IMR-90 (cell line): Measurements from ENCODE around the gene SAMD15. TPM values are rescaled to one million over a fixed set of nuclear protein-coding genes. Genes with fewer than 3 reads are reported as not detected.

Experiments
- ATAC-seq: fragments of 200-7000 bp; cut with Tn5 transposase; 2 replicates; pipeline ENCODE4 v1.9.1; 2020; ENCODE audit warnings: low read depth, mild to moderate bottlenecking, moderate library complexity
- BruUV-seq: library from RNA; stranded (reverse); fragments of 400-500 nt; replicated peaks from 2 replicates; lab custom pipeline; 2021; lab: Mats Ljungman, UMichigan
- CTCF ChIA-PET: fragments of 300-600 bp; formaldehyde crosslinking; extraction: SDS; loops from one replicate; lab custom pipeline; 2021; ENCODE audit warnings: antibody characterized with exemption; lab: Yijun Ruan, JAX
- POLR2A ChIA-PET: fragments of 300-600 bp; sonication (Branson Sonifier 250); formaldehyde crosslinking; loops from one replicate; lab custom pipeline; 2022; ENCODE audit warnings: antibody characterized with exemption; ENCODE audit not compliant: unreplicated experiment; lab: Charles Lee
- DNase-seq: peaks from one replicate; pipeline ENCODE4 v3.0.0; 2013
- H2AFZ ChIP-seq: replicated peaks from 2 replicates; pipeline ENCODE3; 2013; ENCODE audit warnings: low read length, mild to moderate bottlenecking; ENCODE audit not compliant: poor library complexity
- H2AK5ac ChIP-seq: 2 replicates; pipeline ENCODE4 v1.6.1; 2013; ENCODE audit warnings: low read depth, low read length, inconsistent platforms
- H2AK9ac ChIP-seq: replicated peaks from 2 replicates; pipeline ENCODE3; 2013; ENCODE audit warnings: mild to moderate bottlenecking, low read depth, low read length, moderate library complexity; ENCODE audit not compliant: poor library complexity
- H2BK120ac ChIP-seq: 2 replicates; pipeline ENCODE4 v1.6.1; 2013; ENCODE audit warnings: low read depth, low read length, inconsistent platforms
- H2BK15ac ChIP-seq: 3 replicates; pipeline ENCODE4 v1.6.1; 2013; ENCODE audit warnings: low read depth, low read length, inconsistent platforms
- H2BK20ac ChIP-seq: 2 replicates; pipeline ENCODE4 v1.6.1; 2013; ENCODE audit warnings: low read depth, mild to moderate bottlenecking, inconsistent platforms, low read length, moderate library complexity
- H2BK5ac ChIP-seq: 2 replicates; pipeline ENCODE4 v1.6.1; 2013; ENCODE audit warnings: mild to moderate bottlenecking, low read depth, low read length, inconsistent platforms; ENCODE audit not compliant: poor library complexity, severe bottlenecking
- H3K14ac ChIP-seq: replicated peaks from 2 replicates; pipeline ENCODE4 v1.6.1; 2013; ENCODE audit warnings: low read depth, low read length, inconsistent platforms
- H3K18ac ChIP-seq: 2 replicates; pipeline ENCODE4 v1.6.1; 2013; ENCODE audit warnings: low read depth, low read length, control low read depth
- H3K23ac ChIP-seq: 2 replicates; pipeline ENCODE4 v1.6.1; 2013; ENCODE audit warnings: low read depth, low read length, inconsistent platforms
- H3K27ac ChIP-seq: 2 replicates; pipeline ENCODE4 v1.5.1; 2013; ENCODE audit warnings: mild to moderate bottlenecking, control low read depth, low read length; ENCODE audit not compliant: insufficient read depth
- H3K27me3 ChIP-seq: 2 replicates; pipeline ENCODE4 v1.6.1; 2013; ENCODE audit warnings: low read length; ENCODE audit not compliant: control insufficient read depth, insufficient read depth
- H3K36me3 ChIP-seq: 2 replicates; pipeline ENCODE4 v1.6.1; 2013; ENCODE audit warnings: low read length, mixed read lengths; ENCODE audit not compliant: control insufficient read depth, insufficient read depth
- H3K4ac ChIP-seq: 2 replicates; pipeline ENCODE4 v1.6.1; 2013; ENCODE audit warnings: low read depth, low read length, inconsistent platforms
- H3K4me1 ChIP-seq: 2 replicates; pipeline ENCODE4 v1.6.1; 2013; ENCODE audit warnings: low read length, mixed read lengths; ENCODE audit not compliant: control insufficient read depth, insufficient read depth
- H3K4me2 ChIP-seq: 2 replicates; pipeline ENCODE4 v1.6.1; 2013; ENCODE audit warnings: low read depth, mild to moderate bottlenecking, control low read depth, low read length, moderate library complexity
- H3K4me3 ChIP-seq: 2 replicates; pipeline ENCODE4 v1.5.1; 2013; ENCODE audit warnings: low read depth, mild to moderate bottlenecking, control low read depth, low read length, moderate library complexity; ENCODE audit not compliant: insufficient read depth
- H3K56ac ChIP-seq: 2 replicates; pipeline ENCODE4 v1.6.1; 2013; ENCODE audit warnings: low read length, inconsistent platforms; ENCODE audit not compliant: insufficient read depth; ENCODE audit errors: extremely low read depth
- H3K79me1 ChIP-seq, 2 experiments: 2 replicates each; pipeline ENCODE4 v1.6.1; 2013; ENCODE audit warnings: low read length in 2 of 2, inconsistent platforms in 1 of 2, low read depth in 1 of 2
- H3K9ac ChIP-seq: 2 replicates; pipeline ENCODE4 v1.6.1; 2013; ENCODE audit warnings: low read depth, low read length, control low read depth
- H3K9me1 ChIP-seq: 2 replicates; pipeline ENCODE4 v1.6.1; 2013; ENCODE audit warnings: low read length, inconsistent platforms; ENCODE audit not compliant: insufficient read depth
- H3K9me3 ChIP-seq: 2 replicates; pipeline ENCODE4 v1.6.1; 2013; ENCODE audit warnings: low read length; ENCODE audit not compliant: control insufficient read depth, insufficient read depth
- H4K20me1 ChIP-seq: 2 replicates; pipeline ENCODE4 v1.6.1; 2013; ENCODE audit warnings: low read length, inconsistent platforms; ENCODE audit not compliant: insufficient read depth
- H4K5ac ChIP-seq: 2 replicates; pipeline ENCODE4 v1.6.1; 2013; ENCODE audit warnings: mild to moderate bottlenecking, low read depth, low read length, control low read depth
- H4K8ac ChIP-seq, 2 experiments: 2 replicates each; pipeline ENCODE4 v1.6.1; 2013; ENCODE audit warnings: low read depth in 2 of 2, low read length in 2 of 2, control low read depth in 1 of 2, inconsistent platforms in 1 of 2
- H4K91ac ChIP-seq: 2 replicates; pipeline ENCODE4 v1.6.1; 2013; ENCODE audit warnings: low read depth, low read length, inconsistent platforms; ENCODE audit not compliant: insufficient read depth
- BHLHE40 ChIP-seq: fragments of 150-350 bp; IDR thresholded peaks from 2 replicates; pipeline ENCODE4 v1.6.1; 2016; ENCODE audit warnings: mild to moderate bottlenecking, low read depth, low read length
- CEBPB ChIP-seq: IDR thresholded peaks from 2 replicates; pipeline ENCODE4 v1.6.1; 2012; ENCODE audit warnings: low read depth, low read length, improper control_type of control experiment
- CHD1 ChIP-seq: IDR thresholded peaks from 2 replicates; pipeline ENCODE4 v1.6.1; 2012; ENCODE audit warnings: low read depth, low read length, improper control_type of control experiment
- FOS ChIP-seq: fragments of 150-350 bp; IDR thresholded peaks from 2 replicates; pipeline ENCODE4 v1.6.1; 2016; ENCODE audit warnings: low read depth, low read length
- MAFK ChIP-seq: IDR thresholded peaks from 2 replicates; pipeline ENCODE4 v1.6.1; 2012; ENCODE audit warnings: low read depth, low read length, improper control_type of control experiment
- MAZ ChIP-seq: IDR thresholded peaks from 2 replicates; pipeline ENCODE4 v1.6.1; 2012; ENCODE audit warnings: low read depth, mild to moderate bottlenecking, low read length, improper control_type of control experiment, moderate library complexity, borderline replicate concordance
- MXI1 ChIP-seq: IDR thresholded peaks from 2 replicates; pipeline ENCODE4 v1.6.1; 2012; ENCODE audit warnings: low read depth, mild to moderate bottlenecking, low read length, moderate library complexity, borderline replicate concordance
- NFE2L2 ChIP-seq: fragments of 150-350 bp; IDR thresholded peaks from 2 replicates; pipeline ENCODE4 v1.6.1; 2016; ENCODE audit warnings: low read depth, mild to moderate bottlenecking, low read length
- POLR2A ChIP-seq: IDR thresholded peaks from 2 replicates; pipeline ENCODE4 v1.6.1; 2012; ENCODE audit warnings: mild to moderate bottlenecking, low read depth, low read length
- RCOR1 ChIP-seq: IDR thresholded peaks from 2 replicates; pipeline ENCODE4 v1.6.1; 2012; ENCODE audit warnings: mild to moderate bottlenecking, low read length, improper control_type of control experiment; ENCODE audit not compliant: insufficient replicate concordance
- RFX5 ChIP-seq: IDR thresholded peaks from 2 replicates; pipeline ENCODE4 v1.8.0; 2012; ENCODE audit warnings: low read depth, mild to moderate bottlenecking, low read length, moderate library complexity
- SMC3 ChIP-seq: fragments of 150-350 bp; IDR thresholded peaks from 2 replicates; pipeline ENCODE4 v1.6.1; 2016; ENCODE audit warnings: low read depth, mild to moderate bottlenecking, antibody characterized with exemption, low read length, moderate library complexity
- USF2 ChIP-seq: fragments of 150-350 bp; IDR thresholded peaks from 2 replicates; pipeline ENCODE4 v1.6.1; 2017; ENCODE audit warnings: mild to moderate bottlenecking, antibody characterized with exemption, low read length, low read depth
- WGBS, 2 experiments: methylation state at CpG; one replicate each; pipeline versions ENCODE4 v1.1.5 to v1.1.7; 2013; ENCODE audit warnings: missing lambda C conversion rate in 2 of 2; ENCODE audit not compliant: insufficient read length in 1 of 2; ENCODE audit errors: extremely low coverage in 2 of 2; 5-methylcytosine and 5-hydroxymethylcytosine counted together
- dilution Hi-C: fragments of 300-500 bp; cut with HindIII; formaldehyde crosslinking; loops from one replicate; pipeline ENCODE4 v1.14.3; 2018; ENCODE audit warnings: low sequenced_read_pairs; ENCODE audit not compliant: unreplicated experiment
- in situ Hi-C: fragments of 300-500 bp; cut with MboI; formaldehyde crosslinking; loops from 3 replicates; pipeline ENCODE4 v1.14.3; 2019; ENCODE audit warnings: low sequenced_read_pairs, inconsistent platforms, mixed read lengths
- intact Hi-C: fragments of 100-400 bp; cut with micrococcal nuclease; formaldehyde crosslinking; loops from 2 replicates; pipeline ENCODE4 v1.10.0; 2022
- polyA plus RNA-seq, 3 experiments: library from polyadenylated mRNA; depleted of rRNA; stranded (reverse); fragments of >200 nt; gene quantifications; 2 replicates each; pipeline ENCODE4 v1.2.3, GENCODE V29; 2012; ENCODE audit warnings: low replicate concordance in 1 of 3
- total RNA-seq: library from RNA; depleted of rRNA; stranded (reverse); fragments of >200 nt; gene quantifications from 2 replicates; pipeline ENCODE4 v1.2.3, GENCODE V29; 2012
- TF ChIP-seq, protein P1 (sequence below): conservative IDR thresholded peaks from 2 replicates; pipeline ENCODE4 v1.5.1; 2012; ENCODE audit warnings: mild to moderate bottlenecking, low read depth, low read length, improper control_type of control experiment

Gene SAMD15
- total and polyA plus RNA-seq, 2 of the 4 experiments (the other 2 are of a cell fraction): 0.68 to 1.3 TPM

DNA sequence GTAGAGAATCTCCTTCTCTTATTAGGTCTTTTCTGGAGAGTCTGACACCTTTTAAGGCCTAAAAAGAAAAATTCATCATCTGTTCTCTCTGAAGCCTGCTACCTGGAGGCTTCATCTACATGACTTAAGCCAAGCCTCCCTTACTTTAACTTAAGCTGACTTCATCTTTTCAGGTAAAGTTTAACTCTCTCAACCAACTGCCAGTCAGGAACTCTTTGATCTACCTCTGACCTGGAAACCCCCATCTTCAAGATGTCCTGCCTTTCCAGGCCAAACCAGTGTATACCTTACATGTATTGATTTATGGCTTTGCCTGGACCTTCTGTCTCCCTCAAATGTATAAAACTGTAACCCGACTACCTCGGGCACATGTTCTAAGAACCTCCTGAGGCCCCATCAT lies 38.9 kb upstream of the SAMD15 start:
- peaks cover 4% of the 10 kb centered on the region; the same call in 1 of the 2 replicates for H3K4me1 ChIP-seq
- ATAC-seq (no peak), DNase-seq (no peak)
- TF ChIP-seq MAZ (no peak), RCOR1 (no peak), MXI1 (no peak), POLR2A (no peak), FOS (no peak), MAFK (no peak), SMC3 (no peak), NFE2L2 (no peak), RFX5 (no peak), BHLHE40 (no peak), USF2 (no peak), CHD1 (no peak), CEBPB (no peak)
- TF ChIP-seq, protein P1, sequence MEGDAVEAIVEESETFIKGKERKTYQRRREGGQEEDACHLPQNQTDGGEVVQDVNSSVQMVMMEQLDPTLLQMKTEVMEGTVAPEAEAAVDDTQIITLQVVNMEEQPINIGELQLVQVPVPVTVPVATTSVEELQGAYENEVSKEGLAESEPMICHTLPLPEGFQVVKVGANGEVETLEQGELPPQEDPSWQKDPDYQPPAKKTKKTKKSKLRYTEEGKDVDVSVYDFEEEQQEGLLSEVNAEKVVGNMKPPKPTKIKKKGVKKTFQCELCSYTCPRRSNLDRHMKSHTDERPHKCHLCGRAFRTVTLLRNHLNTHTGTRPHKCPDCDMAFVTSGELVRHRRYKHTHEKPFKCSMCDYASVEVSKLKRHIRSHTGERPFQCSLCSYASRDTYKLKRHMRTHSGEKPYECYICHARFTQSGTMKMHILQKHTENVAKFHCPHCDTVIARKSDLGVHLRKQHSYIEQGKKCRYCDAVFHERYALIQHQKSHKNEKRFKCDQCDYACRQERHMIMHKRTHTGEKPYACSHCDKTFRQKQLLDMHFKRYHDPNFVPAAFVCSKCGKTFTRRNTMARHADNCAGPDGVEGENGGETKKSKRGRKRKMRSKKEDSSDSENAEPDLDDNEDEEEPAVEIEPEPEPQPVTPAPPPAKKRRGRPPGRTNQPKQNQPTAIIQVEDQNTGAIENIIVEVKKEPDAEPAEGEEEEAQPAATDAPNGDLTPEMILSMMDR: no peak
- no TSS peak for BruUV-seq
- H3K9ac ChIP-seq: no peak overlapping the region
- H2AK5ac ChIP-seq: no peak overlapping the region
- no CpG with 5 or more reads among the region's 2 CpGs for WGBS, 2 experiments
- H2AFZ ChIP-seq: no peak overlapping the region
- intact Hi-C loops (no loop called here), in situ Hi-C loops (no loop called here), dilution Hi-C loops (no loop called here)
- H4K91ac ChIP-seq: no peak overlapping the region
- peaks cover 8% of the 10 kb centered on the region for H3K36me3 ChIP-seq
- H3K9me3 ChIP-seq: no peaks in the 10 kb centered on the region
- H3K23ac ChIP-seq: no peak overlapping the region
- H3K18ac ChIP-seq: no peak overlapping the region
- H3K56ac ChIP-seq: no peak overlapping the region
- H3K4me2 ChIP-seq: no peak overlapping the region
- no peak overlapping the region for H2BK15ac ChIP-seq
- H4K8ac ChIP-seq: no peak overlapping the region
- no peak overlapping the region for H2AK9ac ChIP-seq
- no peak overlapping the region for H2BK5ac ChIP-seq
- H4K20me1 ChIP-seq: no peaks in the 10 kb centered on the region
- H3K79me1 ChIP-seq: no peaks in the 10 kb centered on the region
- ChIA-PET POLR2A (no interaction called here), CTCF (no interaction called here)
- no peak overlapping the region for H2BK20ac ChIP-seq
- H3K4ac ChIP-seq: no peak overlapping the region
- H2BK120ac ChIP-seq: no peak overlapping the region
- 0 out of 2 replicates have a peak, but pooled peaks cover 4% of the 10 kb centered on the region for H3K9me1 ChIP-seq
- H3K27me3 ChIP-seq: no peaks in the 10 kb centered on the region
- no peak overlapping the region for H3K14ac ChIP-seq
- H3K27ac ChIP-seq: no peak overlapping the region
- H3K4me3 ChIP-seq: no peak overlapping the region
- no peak overlapping the region for H4K5ac ChIP-seq
